ENCODE results near the gene STT3B.

DNA sequence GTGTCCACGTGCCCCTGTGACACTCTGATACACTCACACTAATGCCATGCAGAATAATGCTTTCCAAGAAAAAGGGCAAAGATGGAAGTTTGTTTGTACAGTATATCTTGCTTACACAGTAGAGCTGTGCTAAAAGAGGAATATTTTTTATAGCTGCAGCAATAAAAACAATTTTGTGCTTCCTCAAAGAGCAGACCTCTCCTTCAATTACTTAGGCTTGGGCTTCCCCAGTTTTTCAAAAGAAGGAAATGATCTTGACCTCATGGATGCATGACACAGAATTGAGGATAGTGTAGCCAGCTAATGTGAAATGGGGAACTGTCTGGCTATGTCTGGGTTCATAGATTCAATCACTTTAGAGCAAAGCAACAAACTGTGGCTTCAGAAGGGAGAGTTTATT is 137.4 kb downstream of the STT3B start:
- TF ChIP-seq ZNF274 (IDR thresholded peaks at IDR 0.05; ENCODE audit: low read depth, low read length), result no peak
- TF ChIP-seq YY1 (IDR thresholded peaks at IDR 0.05; ENCODE audit: insufficient read depth, insufficient read length), result no peak
- TF ChIP-seq SUZ12 (IDR thresholded peaks at IDR 0.05; ENCODE audit: extremely low read depth, insufficient read depth, insufficient read length), result no peak

Measured in NT2/D1 (cell line).